GM18507 (cell line): Measurements from ENCODE around the gene SNRNP200.

ENCODE experiments used
- DNase-seq: peaks from one replicate; pipeline ENCODE4 v3.0.0; 2011; ENCODE audit warnings: low read depth; ENCODE audit not compliant: insufficient read length; ENCODE audit errors: extremely low spot score
- FAIRE-seq: peaks from 2 replicates; lab custom pipeline; 2011; peaks lifted over from hg19 to GRCh38; lab: Jason Lieb, UNC

SNRNP200 gene

DNA sequence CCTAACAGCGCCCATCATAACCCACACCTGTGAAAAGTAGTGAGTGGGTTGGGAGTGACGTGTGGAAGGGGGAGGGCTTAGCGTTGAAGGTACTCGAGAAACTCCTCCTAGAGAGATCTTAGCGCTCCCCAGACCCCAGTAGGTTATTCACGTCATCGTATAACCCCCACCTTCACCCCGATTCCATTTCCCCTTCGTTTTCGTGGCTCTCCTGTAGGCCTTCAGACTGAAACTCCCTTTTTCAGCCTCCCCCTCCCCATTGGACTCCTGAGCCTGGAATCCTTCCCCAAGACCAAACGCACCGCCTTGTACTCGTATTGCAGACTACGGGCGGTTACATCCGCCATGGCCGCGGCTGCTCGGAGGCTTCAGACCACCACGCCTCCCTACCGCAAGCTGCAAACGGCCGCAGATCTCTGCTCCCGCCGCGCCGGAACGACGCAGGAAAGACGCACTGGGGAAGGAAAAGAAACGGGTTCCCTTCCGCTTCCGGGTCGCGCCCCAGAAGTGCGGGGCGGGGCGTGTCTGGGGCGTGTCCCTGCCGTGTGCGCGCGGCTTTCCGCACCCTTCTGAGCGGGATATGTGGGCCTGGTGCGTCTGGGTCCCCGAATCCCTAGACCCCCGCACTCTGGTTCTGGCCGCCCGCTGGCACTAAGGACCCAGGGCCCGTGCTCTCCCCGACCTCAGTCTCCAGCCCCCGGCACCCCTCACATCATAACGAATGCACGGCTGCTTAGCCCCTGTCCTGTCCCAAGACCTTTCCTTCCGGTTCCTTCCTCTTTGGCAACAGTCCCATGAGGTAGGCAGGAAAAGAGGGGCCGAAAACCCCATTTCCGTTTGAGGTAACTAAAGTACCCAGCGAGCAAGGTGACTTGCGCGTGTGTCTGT lies at the start of gene SNRNP200:
TSS of gene SNRNP200 (minus strand) at position 456 of the 888 bp plus-strand sequence. CDS start at position 347, 109 bp downstream.
- FAIRE-seq (peak; percentile 87), DNase-seq (peak; percentile 80)

DNA sequence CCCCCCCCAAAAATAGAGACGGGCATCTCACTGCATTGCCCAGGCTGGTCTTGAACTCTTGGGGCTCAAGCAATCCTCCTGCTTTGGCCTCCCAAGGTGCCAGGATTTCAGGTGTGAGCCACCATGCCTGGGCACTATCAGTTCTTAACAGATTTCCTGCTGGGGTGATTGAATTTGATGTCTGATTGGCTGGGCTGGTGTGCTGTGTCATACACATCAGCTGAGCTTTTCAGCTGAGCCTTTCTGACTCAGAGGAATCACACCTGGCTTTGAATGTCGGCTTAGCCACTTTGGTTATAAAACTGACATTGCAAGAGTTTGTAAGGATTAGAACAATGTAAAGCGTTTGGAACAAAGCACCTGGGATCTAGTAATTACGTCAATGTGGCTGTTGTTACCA lies 49.1 kb upstream of the SNRNP200 start:
- FAIRE-seq, result no peak

DNA sequence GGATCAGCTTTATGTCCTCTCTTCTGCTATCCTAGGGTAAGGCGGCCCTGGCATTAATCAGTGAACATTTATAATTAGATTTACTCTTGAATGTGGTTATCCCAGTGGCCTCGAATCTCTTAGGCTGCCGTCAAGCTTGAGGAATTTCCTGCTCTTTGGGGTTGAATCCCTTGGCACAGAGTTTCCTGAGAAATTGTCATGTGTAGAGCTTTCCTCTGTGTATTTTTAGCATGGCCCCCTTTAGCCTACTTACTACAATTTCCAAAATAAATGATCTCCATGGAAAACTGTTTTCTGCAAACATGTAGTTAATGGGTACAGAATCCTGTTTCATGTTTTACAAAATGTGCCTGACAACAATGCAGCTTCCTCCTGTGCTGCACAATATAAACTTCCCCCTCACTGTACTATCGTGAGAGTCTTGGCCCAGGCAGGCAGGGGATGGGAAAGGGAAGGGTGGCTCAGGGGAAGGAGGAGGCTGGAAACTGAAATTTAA lies 48.3 kb upstream of the SNRNP200 start:
- FAIRE-seq (no peak), DNase-seq (no peak)

More for the DNA sequence above, 49.1 kb upstream of the SNRNP200 start:
- no peak for DNase-seq

DNA sequence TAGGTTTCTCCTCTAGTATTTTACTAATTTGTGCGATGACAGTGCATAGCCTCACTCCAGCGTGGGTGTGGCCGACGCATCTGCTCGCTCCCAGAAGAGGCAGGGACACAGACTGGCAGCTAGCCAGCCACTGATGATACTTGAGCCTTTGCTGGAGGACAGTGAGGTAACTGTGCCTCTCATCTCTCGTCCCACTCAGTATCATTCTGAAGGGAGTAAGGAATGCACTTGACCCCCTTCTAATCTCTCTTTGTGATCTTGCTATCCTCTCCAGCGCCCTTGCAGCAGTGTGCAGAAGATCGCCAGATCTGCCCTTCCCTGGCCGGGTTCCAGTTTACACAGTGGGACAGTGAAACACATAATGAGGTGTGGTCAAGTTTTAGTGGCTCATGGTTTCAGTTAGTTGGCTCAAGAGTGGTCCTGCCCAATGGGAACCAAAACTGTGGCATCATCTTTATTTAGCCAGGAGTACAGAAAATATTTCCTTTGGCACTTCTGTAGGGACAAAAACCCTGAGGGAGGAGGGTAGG lies 47.8 kb upstream of the SNRNP200 start:
- DNase-seq (no peak), FAIRE-seq (no peak)

DNA sequence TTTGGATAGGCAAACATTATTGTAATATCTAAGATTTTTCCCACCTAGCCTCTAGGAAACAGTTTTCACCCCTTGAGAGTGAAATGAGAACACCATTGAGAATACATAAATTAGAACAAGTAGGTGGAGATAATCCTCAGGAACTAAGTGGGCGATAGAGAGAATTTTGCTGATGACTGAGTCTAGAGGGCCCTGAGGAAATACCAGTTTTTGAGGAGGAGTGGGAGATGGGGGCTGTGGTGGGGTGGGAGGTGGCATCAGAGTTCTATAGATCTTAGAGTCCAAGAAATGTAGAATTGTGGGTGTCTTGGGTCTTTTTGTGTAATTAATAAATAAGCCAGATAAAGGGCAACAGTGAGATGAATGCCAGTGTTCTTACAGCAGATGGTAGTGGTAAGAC lies 42.0 kb upstream of the SNRNP200 start:
- DNase-seq (no peak), FAIRE-seq (no peak)

DNA sequence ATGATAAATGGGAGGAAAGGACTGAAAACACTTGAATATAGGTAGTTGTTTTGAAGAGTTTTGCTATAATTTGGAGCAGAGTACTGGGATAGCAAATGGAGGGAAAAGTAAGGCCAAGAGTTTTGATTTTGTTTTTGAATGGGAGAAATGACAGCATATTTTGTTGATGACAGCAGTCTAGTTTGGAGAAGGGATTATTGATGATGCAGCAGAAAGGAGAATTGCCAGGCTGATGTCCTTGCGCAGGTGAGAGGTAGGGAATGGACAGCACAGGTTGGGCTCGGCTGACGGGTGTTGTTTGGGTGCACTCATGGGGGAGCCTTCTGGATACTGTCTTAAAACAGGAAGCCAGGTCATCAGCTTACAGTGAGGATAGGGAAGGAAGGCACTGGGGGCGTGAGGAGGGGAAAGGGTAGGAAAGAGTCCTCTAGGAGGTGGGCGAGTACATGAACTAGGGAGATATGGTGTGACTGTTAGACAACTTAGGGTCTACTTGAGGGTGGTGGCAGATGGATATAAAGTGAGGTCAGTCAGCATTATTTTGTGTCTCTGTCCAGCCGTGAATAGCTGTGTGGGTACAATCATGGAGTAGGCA lies 40.6 kb upstream of the SNRNP200 start:
- no peak for FAIRE-seq
- DNase-seq, result no peak

DNA sequence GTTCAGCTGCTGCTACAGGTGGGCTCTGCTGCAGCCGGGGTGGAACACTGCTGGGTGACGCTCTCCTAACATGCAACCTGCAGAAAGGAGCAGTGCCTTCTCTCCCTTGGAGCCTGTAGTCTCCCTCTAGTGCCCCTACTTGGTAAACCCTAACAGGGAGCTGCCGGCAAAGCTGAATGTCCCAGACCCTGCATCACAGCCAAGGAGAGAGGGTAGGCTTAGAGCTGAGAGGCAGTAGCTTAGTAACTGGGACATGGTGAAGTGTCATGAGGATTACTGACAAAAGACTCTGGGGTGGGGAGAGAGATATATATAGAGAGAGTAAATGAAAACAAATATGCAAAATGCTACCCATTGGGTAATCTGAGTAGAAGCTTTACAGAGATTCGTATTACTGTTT lies 40.1 kb upstream of the SNRNP200 start:
- FAIRE-seq (no peak), DNase-seq (no peak)

DNA sequence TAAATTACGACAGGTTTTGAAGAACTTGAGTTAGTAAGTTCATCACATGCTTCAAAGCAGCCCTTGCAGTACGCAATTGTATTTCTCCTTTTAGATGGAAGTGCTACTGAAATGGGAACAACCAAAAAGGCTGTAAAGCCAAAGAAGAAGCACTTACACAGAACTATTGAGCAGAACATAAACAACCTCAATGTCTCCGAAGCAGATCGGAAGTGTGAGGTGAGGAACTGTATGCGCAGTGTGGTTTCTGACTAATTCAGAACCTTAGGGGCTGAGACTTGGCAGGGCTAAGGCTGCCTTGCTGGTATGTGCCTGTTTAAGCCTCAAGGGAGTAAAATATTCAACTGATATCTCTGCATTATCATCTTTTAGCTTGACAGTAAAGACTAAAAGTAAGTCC lies 38.7 kb upstream of the SNRNP200 start:
- peak; percentile 92 for FAIRE-seq
- peak; percentile 59 for DNase-seq

DNA sequence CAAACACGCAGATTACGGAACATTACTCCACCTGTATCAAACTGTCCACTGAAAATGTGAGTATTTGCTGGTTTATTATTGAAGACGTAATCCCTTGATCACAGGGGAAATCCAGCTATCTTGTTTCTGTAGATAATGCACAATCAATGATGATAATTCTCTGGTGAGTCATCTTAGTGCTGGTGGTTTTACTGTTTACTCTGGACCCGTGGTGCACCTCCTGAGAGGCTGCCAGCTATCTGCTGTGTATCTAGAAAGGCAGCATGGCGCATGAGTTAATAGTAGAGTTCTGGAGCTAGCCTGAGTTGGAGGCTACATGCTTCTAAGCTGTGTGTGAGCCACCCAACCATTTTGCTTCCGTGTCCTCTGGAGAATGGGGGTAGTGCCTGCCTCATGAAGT lies 36.7 kb upstream of the SNRNP200 start:
- no peak for DNase-seq
- peak; percentile 33 for FAIRE-seq

DNA sequence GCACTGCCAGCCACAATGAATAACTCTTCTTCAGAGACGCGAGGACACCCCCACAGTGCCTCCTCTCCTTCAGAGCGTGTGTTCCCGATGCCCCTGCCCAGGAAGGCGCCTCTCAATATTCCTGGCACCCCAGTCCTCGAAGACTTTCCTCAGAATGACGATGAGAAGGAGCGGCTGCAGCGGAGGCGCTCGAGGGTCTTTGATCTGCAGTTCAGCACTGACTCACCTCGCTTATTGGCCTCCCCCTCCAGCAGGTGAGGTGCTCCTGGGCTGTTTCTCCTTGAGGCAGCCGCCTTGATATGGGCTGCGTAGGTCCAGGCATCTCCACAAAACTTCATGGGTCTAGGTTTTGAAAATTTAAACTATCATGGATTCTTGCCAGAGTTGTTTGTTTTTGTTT lies 36.3 kb upstream of the SNRNP200 start:
- DNase-seq (no peak), FAIRE-seq (no peak)

DNA sequence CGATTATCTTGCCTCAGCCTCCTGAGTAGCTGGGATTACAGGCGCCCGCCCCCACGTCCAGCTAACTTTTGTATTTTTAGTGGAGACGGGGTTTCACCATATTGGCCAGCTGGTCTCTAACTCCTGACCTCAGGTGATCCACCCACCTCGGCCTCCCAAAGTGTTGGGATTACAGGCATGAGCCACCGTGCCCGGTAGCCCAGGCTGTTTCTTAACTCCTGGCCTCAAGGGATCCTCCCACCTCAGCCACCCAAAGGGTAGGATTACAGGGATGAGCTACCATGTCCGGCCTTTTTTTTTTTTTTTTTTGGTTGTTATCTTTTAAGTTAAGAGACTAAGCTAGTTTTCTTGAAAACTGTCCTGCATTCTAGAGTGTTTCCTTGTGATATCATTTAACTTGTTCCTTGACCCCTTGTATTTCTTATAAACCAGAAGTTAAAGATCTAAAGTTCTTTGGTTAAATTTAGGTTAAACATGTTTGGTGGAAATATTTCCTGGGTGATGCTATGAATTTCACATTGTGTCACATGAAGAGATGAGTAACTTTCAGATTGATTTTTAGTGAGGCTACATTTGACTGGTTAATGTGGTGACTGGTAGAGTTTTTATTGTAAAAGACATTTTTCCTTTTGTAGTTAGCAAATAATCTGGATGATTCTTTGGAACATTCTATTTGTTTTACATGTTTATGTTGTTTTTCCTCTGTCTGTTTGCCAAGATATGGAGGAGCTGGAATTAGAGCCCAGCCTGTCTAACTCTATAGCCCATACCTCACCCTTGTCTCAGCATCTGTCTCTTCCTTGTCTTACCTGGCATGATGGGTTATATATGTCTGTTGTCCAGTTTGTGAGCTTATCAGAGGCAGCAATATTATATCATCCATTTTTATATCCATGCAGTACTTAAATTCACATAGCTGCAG lies 35.4 kb upstream of the SNRNP200 start:
- FAIRE-seq, result no peak

DNA sequence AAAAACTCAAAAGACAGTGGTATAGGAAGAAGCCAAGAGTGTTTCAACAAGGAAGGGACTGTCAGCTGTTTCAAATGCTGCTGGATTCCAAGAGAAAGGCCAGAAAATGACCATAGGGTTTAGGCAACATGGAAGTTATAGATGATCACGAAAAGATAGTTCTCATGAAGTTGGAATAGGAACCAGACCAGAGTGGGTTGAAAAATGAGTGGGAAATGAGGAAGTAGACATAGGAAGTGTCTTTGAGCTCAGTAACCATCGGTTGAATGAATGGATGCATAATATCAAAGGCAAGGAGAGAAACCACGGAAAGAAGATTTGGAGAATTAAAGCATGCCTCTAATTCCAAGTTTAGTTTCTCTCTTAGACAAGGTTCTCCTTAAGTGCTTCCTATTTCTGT lies 31.5 kb upstream of the SNRNP200 start:
- peak; percentile 9 for FAIRE-seq
- DNase-seq, result no peak

More for the DNA sequence above, 35.4 kb upstream of the SNRNP200 start:
- no peak for DNase-seq

DNA sequence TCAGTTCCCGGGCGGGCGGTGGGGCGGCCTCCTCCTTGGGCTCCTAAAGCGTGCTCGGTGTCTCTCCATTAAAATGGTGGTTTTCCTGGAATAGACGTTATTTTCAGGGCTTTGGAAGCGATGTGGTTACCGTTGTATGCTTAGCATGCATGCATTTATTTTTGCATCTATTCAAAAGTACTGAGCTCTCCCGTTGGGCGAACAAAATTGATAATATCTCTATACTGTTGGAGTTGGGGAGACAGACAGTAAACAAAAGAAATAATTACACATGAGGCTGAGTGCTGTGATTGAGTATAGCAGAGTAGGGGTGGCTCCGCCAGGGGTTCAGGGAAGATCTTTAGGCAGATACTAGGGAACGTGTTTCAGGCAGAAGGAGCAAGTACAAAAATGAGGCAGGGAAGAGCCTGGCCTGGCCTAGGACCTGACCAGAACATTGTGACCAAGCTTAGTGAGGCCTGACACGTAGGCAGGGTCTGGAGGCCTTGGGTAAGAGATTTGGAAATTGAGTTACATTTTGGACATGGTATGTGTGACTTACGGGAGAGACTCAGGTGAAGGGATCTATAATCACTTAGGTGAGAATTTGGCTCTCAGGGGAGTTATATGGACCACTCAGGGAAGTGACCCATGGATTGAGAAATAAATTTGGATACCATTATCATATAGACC lies 30.9 kb upstream of the SNRNP200 start:
- FAIRE-seq (no peak), DNase-seq (no peak)

DNA sequence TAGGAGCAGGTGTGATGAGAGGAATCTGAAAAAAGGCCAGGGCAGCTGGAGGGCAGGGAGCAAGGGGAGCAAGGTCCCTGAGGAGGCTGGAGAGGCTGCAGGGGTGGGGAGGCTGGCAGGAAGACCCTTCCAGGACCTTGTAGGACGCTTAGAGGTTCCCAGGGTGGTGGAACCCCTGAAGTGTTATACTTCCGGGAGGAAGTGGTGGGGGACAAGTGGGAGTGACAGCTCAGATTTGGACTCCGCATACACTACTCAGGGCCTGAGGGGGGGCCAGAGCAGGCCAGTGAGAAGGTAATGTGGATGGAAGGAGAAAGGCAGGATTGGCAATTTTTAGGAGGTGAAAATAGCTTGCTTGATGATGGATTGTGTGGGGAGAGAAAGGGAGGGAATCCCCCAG lies 28.4 kb upstream of the SNRNP200 start:
- no peak for FAIRE-seq

DNA sequence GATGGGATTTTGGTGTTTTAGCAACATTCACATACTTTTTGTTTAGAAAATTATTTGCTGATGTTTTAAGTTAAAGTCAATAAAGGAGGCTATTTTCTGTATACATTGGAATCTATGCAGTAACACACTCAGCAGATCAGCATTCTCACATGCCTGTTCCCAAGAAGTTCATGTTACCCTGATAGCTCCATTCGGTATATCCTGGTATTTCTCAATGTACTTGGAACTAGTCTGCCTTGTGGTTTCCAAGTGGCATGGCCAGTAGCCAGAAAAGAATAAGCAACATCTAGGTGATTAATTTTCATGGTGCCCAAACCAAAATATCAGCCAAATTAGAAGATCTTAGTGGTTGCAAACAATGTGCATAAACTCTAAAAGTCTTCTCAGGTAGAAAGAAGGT lies 25.1 kb upstream of the SNRNP200 start:
- DNase-seq (no peak), FAIRE-seq (no peak)

More for the DNA sequence above, 28.4 kb upstream of the SNRNP200 start:
- no peak for DNase-seq

DNA sequence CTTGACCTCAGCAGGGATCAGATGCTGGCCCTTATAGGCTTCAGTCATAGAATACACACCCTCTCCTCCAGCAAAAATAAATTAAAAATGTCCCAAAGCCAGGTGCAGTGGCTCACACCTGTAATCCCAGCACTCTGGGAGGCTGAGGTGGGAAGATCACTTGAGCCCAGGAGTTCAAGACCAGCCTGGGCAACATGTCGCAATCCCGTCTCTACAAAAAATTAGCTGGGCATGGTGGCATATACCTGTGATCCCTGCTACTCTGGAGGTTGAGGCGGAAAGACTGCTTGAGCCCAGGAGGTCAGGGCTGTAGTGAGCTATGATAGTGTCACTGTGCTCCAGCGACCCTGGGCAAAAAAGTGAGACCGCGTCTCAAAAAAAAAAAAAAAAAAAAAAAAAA lies 24.5 kb upstream of the SNRNP200 start:
- no peak for FAIRE-seq
- DNase-seq, result no peak

DNA sequence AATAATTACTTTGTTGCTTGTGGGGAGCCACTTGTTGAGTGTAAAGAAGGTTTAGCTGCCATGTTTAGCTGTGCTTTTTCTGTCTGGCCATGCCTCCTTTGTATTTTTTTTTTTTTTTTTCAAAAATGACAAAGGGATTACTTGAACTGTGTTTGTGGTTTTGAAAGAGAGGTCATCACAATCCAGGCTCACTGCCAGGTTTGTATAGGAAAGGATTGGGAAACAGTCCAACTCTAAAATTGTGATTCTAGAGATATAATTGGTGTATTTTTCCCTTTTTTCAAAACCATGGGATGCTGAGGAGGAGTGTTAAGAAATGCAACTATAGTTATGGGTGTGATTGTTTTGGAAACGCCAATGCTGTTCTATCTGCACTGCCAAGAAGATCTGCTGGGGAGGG lies 24.1 kb upstream of the SNRNP200 start:
- no peak for FAIRE-seq
- no peak for DNase-seq

DNA sequence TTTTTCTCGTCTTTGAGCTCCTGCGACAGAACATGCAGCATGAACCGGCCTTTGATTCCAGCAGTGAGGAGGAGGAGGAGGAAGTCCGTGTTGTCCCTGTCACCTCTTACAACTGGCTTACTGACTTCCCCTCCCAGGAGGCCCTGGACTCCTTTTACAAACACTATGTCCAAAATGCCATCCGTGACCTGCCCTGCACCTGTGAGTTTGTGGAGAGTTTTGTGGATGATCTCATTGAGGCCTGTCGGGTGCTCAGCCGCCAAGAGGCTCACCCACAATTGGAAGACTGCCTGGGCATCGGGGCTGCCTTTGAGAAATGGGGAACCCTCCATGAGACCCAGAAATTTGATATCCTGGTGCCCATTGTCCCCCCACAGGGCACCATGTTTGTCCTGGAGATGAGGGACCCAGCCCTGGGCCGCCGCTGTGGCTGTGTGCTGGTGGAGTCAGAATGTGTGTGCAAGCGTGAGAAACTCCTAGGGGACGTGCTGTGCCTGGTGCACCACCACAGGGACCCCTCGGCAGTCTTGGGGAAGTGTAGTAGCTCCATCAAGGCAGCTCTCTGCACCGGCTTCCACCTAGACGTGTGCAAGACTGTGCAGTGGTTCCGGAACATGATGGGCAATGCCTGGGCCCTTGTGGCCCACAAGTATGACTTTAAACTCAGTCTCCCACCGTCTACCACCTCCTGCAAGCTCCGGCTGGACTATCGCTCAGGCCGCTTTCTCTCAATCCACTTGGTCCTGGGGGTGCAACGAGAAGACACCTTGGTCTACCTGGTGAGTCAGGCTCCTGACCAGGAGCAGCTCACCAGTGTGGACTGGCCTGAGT lies 21.9 kb upstream of the SNRNP200 start:
- DNase-seq (no peak), FAIRE-seq (no peak)
